Measurements from ENCODE around the gene BMP2. TPM values are rescaled to one million over a fixed set of nuclear protein-coding genes. Genes with fewer than 3 reads are reported as not detected.

BMP2 gene
- total RNA-seq, 4 donors from 2014 or later: 19.1 to 27.1 (median 20.2) TPM

GRCh38 chr20:6750438-6750837 lies 17.0 kb upstream of the BMP2 start:
- intact Hi-C loops (cut with DNase I): no loop called here
- Histone ChIP-seq H3K27ac (no peak overlapping the region), H3K27me3 (no peaks in the 10 kb centered on the region), H3K4me3 (replicated peaks in 1 of 3) (no peak overlapping the region), H3K36me3 (no peaks in the 10 kb centered on the region), H3K9me3 (no peaks in the 10 kb centered on the region), H3K4me1 (no peaks in the 10 kb centered on the region)
- no peak for DNase-seq
- TF ChIP-seq, protein P1, sequence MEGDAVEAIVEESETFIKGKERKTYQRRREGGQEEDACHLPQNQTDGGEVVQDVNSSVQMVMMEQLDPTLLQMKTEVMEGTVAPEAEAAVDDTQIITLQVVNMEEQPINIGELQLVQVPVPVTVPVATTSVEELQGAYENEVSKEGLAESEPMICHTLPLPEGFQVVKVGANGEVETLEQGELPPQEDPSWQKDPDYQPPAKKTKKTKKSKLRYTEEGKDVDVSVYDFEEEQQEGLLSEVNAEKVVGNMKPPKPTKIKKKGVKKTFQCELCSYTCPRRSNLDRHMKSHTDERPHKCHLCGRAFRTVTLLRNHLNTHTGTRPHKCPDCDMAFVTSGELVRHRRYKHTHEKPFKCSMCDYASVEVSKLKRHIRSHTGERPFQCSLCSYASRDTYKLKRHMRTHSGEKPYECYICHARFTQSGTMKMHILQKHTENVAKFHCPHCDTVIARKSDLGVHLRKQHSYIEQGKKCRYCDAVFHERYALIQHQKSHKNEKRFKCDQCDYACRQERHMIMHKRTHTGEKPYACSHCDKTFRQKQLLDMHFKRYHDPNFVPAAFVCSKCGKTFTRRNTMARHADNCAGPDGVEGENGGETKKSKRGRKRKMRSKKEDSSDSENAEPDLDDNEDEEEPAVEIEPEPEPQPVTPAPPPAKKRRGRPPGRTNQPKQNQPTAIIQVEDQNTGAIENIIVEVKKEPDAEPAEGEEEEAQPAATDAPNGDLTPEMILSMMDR (IDR thresholded peaks at IDR 0.05): no peak
- TF ChIP-seq POLR2A (IDR thresholded peaks at IDR 0.05): no peak

DNA sequence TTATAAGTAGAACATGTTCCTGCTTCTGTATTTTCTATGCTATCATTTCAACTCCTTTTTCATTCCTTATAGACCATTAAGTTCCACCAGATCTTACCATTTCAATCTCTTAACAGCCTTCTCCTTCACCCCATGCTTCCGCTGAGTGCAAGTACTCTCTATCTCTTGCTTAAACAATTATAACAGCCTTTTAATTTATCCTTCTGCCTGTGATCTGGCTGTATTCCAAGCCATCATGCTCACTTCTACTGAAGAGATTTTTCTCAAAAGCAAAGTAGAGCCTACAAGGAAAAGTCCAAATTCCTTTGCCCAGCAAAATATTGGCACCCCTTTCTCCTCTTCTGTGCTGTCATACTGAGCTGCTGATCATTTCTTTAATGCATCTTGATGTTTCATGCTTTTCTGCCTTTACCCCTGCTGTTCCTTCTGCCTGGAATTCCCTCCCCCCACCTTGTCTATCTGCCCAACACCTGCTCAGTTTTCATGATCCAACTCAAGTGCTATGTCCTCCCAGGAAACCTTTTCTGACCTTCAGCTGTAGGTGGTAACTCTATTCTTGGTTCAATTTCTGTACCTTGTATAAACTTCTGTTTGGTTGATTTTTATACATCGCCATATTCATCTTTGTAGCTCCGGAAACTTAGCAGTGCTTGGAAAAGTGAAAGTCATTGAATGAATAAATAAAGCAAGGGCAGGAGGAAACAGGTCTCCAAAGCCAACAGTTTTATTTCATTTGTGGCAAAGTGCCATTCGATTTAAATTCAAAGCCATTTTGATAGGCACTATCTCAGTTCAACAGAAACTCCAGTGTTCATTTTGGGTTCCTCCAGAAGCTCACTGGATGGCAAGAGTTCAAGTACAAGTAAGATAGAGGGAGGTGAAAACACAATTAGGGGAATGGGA lies 10.5 kb upstream of the BMP2 start:
- Histone ChIP-seq H3K27ac (no peak overlapping the region), H3K36me3 (no peaks in the 10 kb centered on the region), H3K4me1 (no peaks in the 10 kb centered on the region), H3K27me3 (no peaks in the 10 kb centered on the region), H3K9me3 (no peaks in the 10 kb centered on the region), H3K4me3 (replicated peaks in 1 of 3) (no peak overlapping the region)
- peak; percentile 4 to 5 for DNase-seq
- intact Hi-C loops (cut with DNase I): no loop called here
- WGBS, 2 donors: 58% methylated on average over 4 of the region's 4 CpGs
- TF ChIP-seq, protein P1 (IDR thresholded peaks at IDR 0.05): no peak
- no peak for TF ChIP-seq POLR2A (IDR thresholded peaks at IDR 0.05)

DNA sequence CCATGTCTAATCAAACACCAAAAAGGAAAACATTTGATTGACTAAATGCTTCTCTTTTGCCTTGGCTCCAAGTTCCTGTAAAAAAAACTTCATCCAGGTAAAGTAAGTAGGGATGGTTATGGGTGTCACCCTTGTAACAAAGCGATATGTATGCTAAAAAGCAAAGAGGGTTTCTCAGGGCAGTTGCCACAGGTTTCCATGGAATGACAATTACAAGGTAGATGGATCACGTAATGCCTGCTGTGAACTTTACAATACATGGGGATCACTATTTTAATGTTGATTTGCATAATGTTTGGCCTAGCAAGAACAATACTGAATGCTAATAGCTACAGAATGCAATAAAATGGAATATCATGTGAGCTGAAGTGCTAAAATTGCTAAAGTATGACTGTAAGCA lies 2.9 kb upstream of the BMP2 start:
- WGBS, 2 donors: 94 to 96% methylated on average over 2 of the region's 2 CpGs
- intact Hi-C loops (cut with DNase I): loop anchor here (5.0 kb wide), 2 partner anchors 47 to 127 kb away; no protein-coding TSS in a partner anchor
- TF ChIP-seq, protein P1 (IDR thresholded peaks at IDR 0.05): no peak
- no peak for TF ChIP-seq POLR2A (IDR thresholded peaks at IDR 0.05)

DNA sequence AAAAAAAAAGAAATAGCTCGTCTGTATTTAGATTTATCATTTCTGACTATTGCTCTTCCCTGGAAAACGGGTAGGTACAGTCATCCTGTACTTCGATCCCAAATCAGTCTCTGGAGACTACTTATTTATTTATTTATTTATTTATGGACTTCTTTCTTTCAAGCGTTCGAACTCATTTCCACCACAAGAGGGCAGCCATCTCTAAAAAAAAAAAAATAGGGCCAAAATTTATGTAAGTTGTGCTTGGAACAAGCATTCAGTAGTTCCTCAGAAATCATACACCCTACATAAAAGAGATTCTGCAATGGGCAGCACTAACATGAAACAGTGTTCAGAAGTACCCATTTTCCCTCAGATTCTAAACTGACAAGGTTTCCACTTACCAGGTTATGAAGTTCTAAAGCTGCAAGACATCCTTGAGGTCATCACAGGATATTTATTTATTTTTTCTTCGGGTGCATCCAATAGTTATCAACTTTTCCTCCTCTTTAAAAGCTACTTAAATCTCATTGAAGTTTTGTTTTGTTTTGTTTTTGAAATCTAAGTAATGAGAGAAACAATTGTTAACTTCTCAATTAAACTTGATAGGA lies 1.9 kb upstream of the BMP2 start:
- intact Hi-C loops (cut with DNase I): loop anchor here (5.0 kb wide), 2 partner anchors 48 to 128 kb away; no protein-coding TSS in a partner anchor
- Histone ChIP-seq H3K9me3 (no peaks in the 10 kb centered on the region), H3K27me3 (no peaks in the 10 kb centered on the region), H3K4me1 (peaks cover 4 to 5% of the 10 kb centered on the region in 2 donors), H3K36me3 (no peaks in the 10 kb centered on the region), H3K4me3 (replicated peaks in 1 of 3) (no peak overlapping the region), H3K27ac (peak overlapping the region in 2 of 3 donors; percentile 61 to 82)
- no peak for TF ChIP-seq POLR2A (IDR thresholded peaks at IDR 0.05)
- TF ChIP-seq, protein P1 (IDR thresholded peaks at IDR 0.05): peak; percentile 31 to 71 (median 58)
- no peak for DNase-seq
- WGBS, 2 donors: 14% methylated on average over 6 of the region's 6 CpGs

More for the DNA sequence above, 2.9 kb upstream of the BMP2 start:
- H3K27me3 ChIP-seq: no peaks in the 10 kb centered on the region
- peaks cover 0 to 5% of the 10 kb centered on the region in 2 donors for H3K4me1 ChIP-seq
- no peaks in the 10 kb centered on the region for H3K36me3 ChIP-seq
- no peak overlapping the region for H3K4me3 ChIP-seq (replicated peaks in 1 of 3)
- H3K27ac ChIP-seq: no peak overlapping the region
- DNase-seq: no peak
- H3K9me3 ChIP-seq: no peaks in the 10 kb centered on the region

- Histone ChIP-seq H3K27me3 (no peaks in the 10 kb centered on the region), H3K9me3 (no peaks in the 10 kb centered on the region), H3K4me1 (peaks cover 13% of the 10 kb centered on the region in 2 donors), H3K4me3 (replicated peaks in 1 of 3) (no peak overlapping the region), H3K36me3 (no peaks in the 10 kb centered on the region), H3K27ac (peak overlapping the region in 2 of 3 donors; percentile 70 to 82)
- WGBS, 2 donors: 83 to 88% methylated on average over 9 of the region's 9 CpGs
- TF ChIP-seq, protein P1 (IDR thresholded peaks at IDR 0.05): no peak
- no peak for TF ChIP-seq POLR2A (IDR thresholded peaks at IDR 0.05)
- intact Hi-C loops (cut with DNase I): loop anchor here (5.0 kb wide), 2 partner anchors 49 to 129 kb away; no protein-coding TSS in a partner anchor
- DNase-seq: no peak
These were observed 1.1 kb upstream of the BMP2 start for GRCh38 chr20:6766433-6766832.

Data from thyroid gland (tissue), 4 donors.